CD8-positive, alpha-beta memory T cell (primary cell): ENCODE results near the gene KDM7A. TPM values are rescaled to one million over a fixed set of nuclear protein-coding genes. Genes with fewer than 3 reads are reported as not detected.

Experiments
- CTCF ChIA-PET: fragments of 350-600 bp; sonication (Branson Sonifier 250); formaldehyde crosslinking; loops from one replicate; lab custom pipeline; 2021; ENCODE audit warnings: antibody characterized with exemption; lab: Charles Lee
- POLR2A ChIA-PET: fragments of 350-600 bp; sonication (Branson Sonifier 250); formaldehyde crosslinking; loops from one replicate; lab custom pipeline; 2021; ENCODE audit warnings: antibody characterized with exemption; lab: Charles Lee
- DNase-seq, 5 donors: peaks; one replicate each; pipeline versions ENCODE4 v3.0.0 to v3.0.0-alpha.2; 2020 to 2022; ENCODE audit warnings: mixed read lengths in 1 of 5
- H3K27ac ChIP-seq: one replicate; pipeline ENCODE4 v1.7.0; 2013; ENCODE audit warnings: low read depth, mild to moderate bottlenecking, low read length, moderate library complexity
- H3K27me3 ChIP-seq: 2 replicates; pipeline ENCODE4 v1.7.0; 2013; ENCODE audit warnings: low read length, mild to moderate bottlenecking; ENCODE audit not compliant: insufficient read depth, poor library complexity, severe bottlenecking
- H3K36me3 ChIP-seq: 2 replicates; pipeline ENCODE4 v1.7.0; 2013; ENCODE audit warnings: mild to moderate bottlenecking, low read length, moderate library complexity; ENCODE audit not compliant: insufficient read depth
- H3K4me1 ChIP-seq: 2 replicates; pipeline ENCODE4 v1.7.0; 2013; ENCODE audit warnings: mild to moderate bottlenecking, low read length, moderate library complexity; ENCODE audit not compliant: insufficient read depth
- H3K4me3 ChIP-seq: 2 replicates; pipeline ENCODE4 v1.7.0; 2013; ENCODE audit warnings: mild to moderate bottlenecking, low read length
- H3K9me3 ChIP-seq: 2 replicates; pipeline ENCODE4 v1.7.0; 2013; ENCODE audit warnings: mild to moderate bottlenecking, low read length
- H3K27ac Mint-ChIP-seq, 8 donors: one replicate each; pipeline ENCODE4 v1.8.0; 2020 to 2021; ENCODE audit warnings: mixed read lengths in 8 of 8, mild to moderate bottlenecking in 6 of 8, inconsistent platforms in 3 of 8, moderate library complexity in 3 of 8
- H3K27me3 Mint-ChIP-seq, 2 donors: one replicate each; pipeline ENCODE4 v1.8.0; 2020 to 2021; ENCODE audit warnings: mixed read lengths in 2 of 2, mild to moderate bottlenecking in 1 of 2, moderate library complexity in 1 of 2
- H3K36me3 Mint-ChIP-seq, 3 donors: one replicate each; pipeline ENCODE4 v1.8.0; 2020 to 2021; ENCODE audit warnings: mixed read lengths in 3 of 3, inconsistent platforms in 1 of 3, mild to moderate bottlenecking in 1 of 3
- H3K4me1 Mint-ChIP-seq, 3 donors: one replicate each; pipeline ENCODE4 v1.8.0; 2020 to 2021; ENCODE audit warnings: mixed read lengths in 3 of 3, inconsistent platforms in 1 of 3, mild to moderate bottlenecking in 1 of 3
- H3K4me3 Mint-ChIP-seq, 7 donors: one replicate each; pipeline ENCODE4 v1.8.0; 2020 to 2021; ENCODE audit warnings: mixed read lengths in 7 of 7, mild to moderate bottlenecking in 6 of 7, moderate library complexity in 4 of 7, inconsistent platforms in 2 of 7
- H3K9me3 Mint-ChIP-seq, 5 donors: one replicate each; pipeline ENCODE4 v1.8.0; 2020 to 2022; ENCODE audit warnings: mixed read lengths in 5 of 5, mild to moderate bottlenecking in 3 of 5, moderate library complexity in 2 of 5, inconsistent platforms in 1 of 5
- polyA plus RNA-seq: library from polyadenylated mRNA; unstranded; fragments of 300-500 nt; fragmentation: Illumina TruSeq; gene quantifications from one replicate; pipeline ENCODE4 v1.2.3, GENCODE V29; 2021
- total RNA-seq, 2 experiments: library from RNA; stranded (reverse); gene quantifications; one replicate each; pipeline ENCODE4 v1.2.3, GENCODE V29; 2021

KDM7A gene
- total and polyA plus RNA-seq, 3 experiments from 2014 or later, result 3.5 to 8.5 (median 8.2) TPM

- no peak overlapping the region for H3K4me3 ChIP-seq
- no peaks in the 10 kb centered on the region for H3K9me3 ChIP-seq
- Mint-ChIP-seq H3K4me3 (no peak overlapping the region), H3K4me1 (peaks cover 0 to 4% (median 2%) of the 10 kb centered on the region in 3 donors), H3K9me3 (no peaks in the 10 kb centered on the region), H3K27me3 (peaks cover 0 to 7% of the 10 kb centered on the region in 2 donors), H3K36me3 (peaks cover 0 to 5% (median 0%) of the 10 kb centered on the region in 3 donors), H3K27ac (no peak overlapping the region)
- no peaks in the 10 kb centered on the region for H3K27me3 ChIP-seq
- H3K36me3 ChIP-seq, result no peaks in the 10 kb centered on the region
- ChIA-PET CTCF (interaction anchor here (1.0 kb wide), 1 partner anchor 22 kb away, joined by 3 read pairs; no protein-coding TSS in a partner anchor), POLR2A (no interaction called here)
- no peak overlapping the region for H3K27ac ChIP-seq
- no peak for DNase-seq
- H3K4me1 ChIP-seq, result no peaks in the 10 kb centered on the region
Observed at GRCh38 chr7:140197938-140198337, 21.2 kb upstream of the KDM7A start.

- H3K27ac Mint-ChIP-seq, result no peak overlapping the region
- POLR2A ChIA-PET, result no interaction called here
- Histone ChIP-seq H3K9me3 (no peaks in the 10 kb centered on the region), H3K4me3 (no peak overlapping the region), H3K36me3 (no peaks in the 10 kb centered on the region), H3K27ac (no peak overlapping the region), H3K27me3 (no peaks in the 10 kb centered on the region), H3K4me1 (no peaks in the 10 kb centered on the region)
- CTCF ChIA-PET, result no interaction called here
- no peaks in the 10 kb centered on the region for H3K9me3 Mint-ChIP-seq
- H3K27me3 Mint-ChIP-seq, result peaks cover 0 to 5% of the 10 kb centered on the region in 2 donors
- no peak for DNase-seq
- H3K4me3 Mint-ChIP-seq, result no peak overlapping the region
- H3K4me1 Mint-ChIP-seq, result peaks cover 0 to 4% (median 2%) of the 10 kb centered on the region in 3 donors
- peaks cover 0 to 5% (median 0%) of the 10 kb centered on the region in 3 donors for H3K36me3 Mint-ChIP-seq
Observed at GRCh38 chr7:140197218-140197890, 20.6 kb upstream of the KDM7A start.

- H3K27ac ChIP-seq, result no peak overlapping the region
- H3K9me3 Mint-ChIP-seq, result no peaks in the 10 kb centered on the region
Observed at GRCh38 chr7:140196361-140197217, 19.8 kb upstream of the KDM7A start.

GRCh38 chr7:140195859-140196258 lies 19.1 kb upstream of the KDM7A start:
- Histone ChIP-seq H3K27ac (no peak overlapping the region), H3K27me3 (no peaks in the 10 kb centered on the region), H3K36me3 (no peaks in the 10 kb centered on the region), H3K4me1 (no peaks in the 10 kb centered on the region), H3K9me3 (no peaks in the 10 kb centered on the region), H3K4me3 (no peak overlapping the region)
- CTCF ChIA-PET, result no interaction called here
- Mint-ChIP-seq H3K4me1 (peaks cover 0 to 4% (median 2%) of the 10 kb centered on the region in 3 donors), H3K4me3 (no peak overlapping the region), H3K9me3 (no peaks in the 10 kb centered on the region), H3K36me3 (no peaks in the 10 kb centered on the region), H3K27ac (no peak overlapping the region), H3K27me3 (peaks cover 0 to 3% of the 10 kb centered on the region in 2 donors)
- POLR2A ChIA-PET, result no interaction called here
- no peak for DNase-seq

More at GRCh38 chr7:140196361-140197217, 19.8 kb upstream of the KDM7A start:
- H3K36me3 Mint-ChIP-seq, result no peaks in the 10 kb centered on the region
- peak overlapping the region in 3 of 8 donors; percentile 27 to 41 (median 30) for H3K27ac Mint-ChIP-seq
- ChIA-PET POLR2A (no interaction called here), CTCF (no interaction called here)
- peaks cover 0 to 4% (median 2%) of the 10 kb centered on the region in 3 donors for H3K4me1 Mint-ChIP-seq
- H3K4me3 Mint-ChIP-seq, result no peak overlapping the region
- Histone ChIP-seq H3K36me3 (no peaks in the 10 kb centered on the region), H3K9me3 (no peaks in the 10 kb centered on the region), H3K4me3 (no peak overlapping the region), H3K4me1 (no peaks in the 10 kb centered on the region), H3K27me3 (no peaks in the 10 kb centered on the region)
- H3K27me3 Mint-ChIP-seq, result peaks cover 0 to 5% of the 10 kb centered on the region in 2 donors
- DNase-seq, result no peak

- H3K27me3 Mint-ChIP-seq, result peaks cover 0 to 3% of the 10 kb centered on the region in 2 donors
- ChIA-PET POLR2A (interaction anchor here (1.4 to 2.5 kb wide), 2 partner anchors 15 to 37 kb away, joined by 3 to 6 read pairs; partner anchors contain the start of gene KDM7A), CTCF (interaction anchor here (0.9 to 1.2 kb wide), 2 partner anchors 14 to 35 kb away, joined by 3 to 6 read pairs; no protein-coding TSS in a partner anchor)
- H3K36me3 ChIP-seq, result no peaks in the 10 kb centered on the region
- H3K4me1 ChIP-seq, result no peaks in the 10 kb centered on the region
- H3K36me3 Mint-ChIP-seq, result no peaks in the 10 kb centered on the region
- H3K4me3 ChIP-seq, result no peak overlapping the region
- H3K4me1 Mint-ChIP-seq, result peaks cover 0 to 4% (median 2%) of the 10 kb centered on the region in 3 donors
- peak overlapping the region in 1 of 7 donors; percentile 30 for H3K4me3 Mint-ChIP-seq
- DNase-seq, result no peak
- H3K9me3 ChIP-seq, result no peaks in the 10 kb centered on the region
- no peaks in the 10 kb centered on the region for H3K27me3 ChIP-seq
- H3K27ac ChIP-seq, result no peak overlapping the region
- H3K9me3 Mint-ChIP-seq, result no peaks in the 10 kb centered on the region
- H3K27ac Mint-ChIP-seq, result peak overlapping the region in 3 of 8 donors; percentile 5 to 49 (median 37)
Observed at GRCh38 chr7:140192620-140193019, 15.8 kb upstream of the KDM7A start.

GRCh38 chr7:140192176-140192575 lies 15.4 kb upstream of the KDM7A start:
- no peaks in the 10 kb centered on the region for H3K36me3 Mint-ChIP-seq
- Histone ChIP-seq H3K27ac (no peak overlapping the region), H3K4me3 (no peak overlapping the region), H3K4me1 (no peaks in the 10 kb centered on the region), H3K27me3 (no peaks in the 10 kb centered on the region), H3K36me3 (no peaks in the 10 kb centered on the region), H3K9me3 (no peaks in the 10 kb centered on the region)
- peak overlapping the region in 1 of 7 donors; percentile 30 for H3K4me3 Mint-ChIP-seq
- H3K27ac Mint-ChIP-seq, result no peak overlapping the region
- ChIA-PET CTCF (interaction anchor here (1.2 kb wide), 1 partner anchor 14 kb away, joined by 6 read pairs; no protein-coding TSS in a partner anchor), POLR2A (interaction anchor here (2.5 kb wide), 1 partner anchor 14 kb away, joined by 6 read pairs; the partner anchor contains the start of gene KDM7A)
- H3K9me3 Mint-ChIP-seq, result no peaks in the 10 kb centered on the region
- no peak for DNase-seq
- peaks cover 0 to 3% of the 10 kb centered on the region in 2 donors for H3K27me3 Mint-ChIP-seq
- H3K4me1 Mint-ChIP-seq, result peaks cover 0 to 4% (median 0%) of the 10 kb centered on the region in 3 donors

GRCh38 chr7:140190588-140190987 lies 13.8 kb upstream of the KDM7A start:
- no peak overlapping the region for H3K4me3 Mint-ChIP-seq
- peaks cover 0 to 3% of the 10 kb centered on the region in 2 donors for H3K27me3 Mint-ChIP-seq
- CTCF ChIA-PET, result no interaction called here
- no peak overlapping the region for H3K4me3 ChIP-seq
- no peaks in the 10 kb centered on the region for H3K36me3 Mint-ChIP-seq
- H3K27me3 ChIP-seq, result no peaks in the 10 kb centered on the region
- H3K27ac ChIP-seq, result no peak overlapping the region
- H3K27ac Mint-ChIP-seq, result no peak overlapping the region
- no peaks in the 10 kb centered on the region for H3K4me1 Mint-ChIP-seq
- no peak for DNase-seq
- no peaks in the 10 kb centered on the region for H3K4me1 ChIP-seq
- no peaks in the 10 kb centered on the region for H3K36me3 ChIP-seq
- POLR2A ChIA-PET, result no interaction called here
- H3K9me3 ChIP-seq, result no peaks in the 10 kb centered on the region
- H3K9me3 Mint-ChIP-seq, result no peaks in the 10 kb centered on the region
